Measurements from ENCODE around the gene MAD1L1. TPM values are rescaled to one million over a fixed set of nuclear protein-coding genes. Genes with fewer than 3 reads are reported as not detected.

MAD1L1 gene
- total and polyA plus RNA-seq, 2 of the 8 experiments (the other 6 are each of a cell fraction or from before 2014, with no cell fraction given): 40.4 to 44.6 TPM

- no peak for DNase-seq (ENCODE audit: low read depth in 1 of 2, low spot score in 2 of 2)
- Histone ChIP-seq H3K27me3 (replicated peaks in 1 of 4; ENCODE audit: control insufficient read depth in 3 of 4, extremely low read depth in 1 of 4, insufficient read depth in 3 of 4, low read length in 3 of 4) (no peaks in the 10 kb centered on the region), H2BK12ac (ENCODE audit: low read depth, low read length) (no peak overlapping the region), H2BK120ac (replicated peaks; ENCODE audit: low read depth, low read length) (no peak overlapping the region), H3K9ac (replicated peaks in 1 of 4; ENCODE audit: extremely low read depth in 1 of 4, low read depth in 3 of 4, low read length in 3 of 4) (no peak overlapping the region), H3K23me2 (ENCODE audit: low read depth, low read length) (no peaks in the 10 kb centered on the region), H3K27ac (ENCODE audit: low read depth, low read length) (no peak overlapping the region), H3K18ac (ENCODE audit: extremely low read depth, low read length) (no peak overlapping the region), H3K36me3 (ENCODE audit: control insufficient read depth in 2 of 4, insufficient read depth in 4 of 4, low read length in 3 of 4) (no peaks in the 10 kb centered on the region; a peak in 1 of 8 replicates), H3K4me1 (replicated peaks in 1 of 4; ENCODE audit: control insufficient read depth in 3 of 4, insufficient read depth in 4 of 4, low read length in 3 of 4) (no peaks in the 10 kb centered on the region; a peak in 1 of 7 replicates), H3K4me2 (ENCODE audit: insufficient read depth in 1 of 2, low read depth in 2 of 2, low read length in 2 of 2) (no peak overlapping the region), H4K8ac (ENCODE audit: extremely low read depth, insufficient read depth, low read length) (no peak overlapping the region), H3K4ac (replicated peaks; ENCODE audit: insufficient read length, low read depth, low read length) (no peak overlapping the region), H3K56ac (replicated peaks; ENCODE audit: insufficient read length, low read depth, low read length) (no peak overlapping the region), H2AFZ (ENCODE audit: low read length) (no peak overlapping the region), H3K79me1 (ENCODE audit: low read depth, low read length) (peaks cover 8% of the 10 kb centered on the region), H4K91ac (replicated peaks; ENCODE audit: insufficient read length, low read length) (no peak overlapping the region), H3K79me2 (ENCODE audit: control insufficient read depth in 1 of 2, insufficient read depth in 2 of 2, low read length in 2 of 2) (peaks cover 0 to 4% of the 10 kb centered on the region in 2 experiments; a peak in 1 of 4 replicates), H3K9me3 (ENCODE audit: insufficient read depth in 2 of 2, low read depth in 1 of 2, low read length in 1 of 2) (no peaks in the 10 kb centered on the region), H2BK15ac (ENCODE audit: low read length) (no peak overlapping the region), H2AK5ac (ENCODE audit: low read depth, low read length) (no peak overlapping the region), H2BK20ac (ENCODE audit: low read length) (no peak overlapping the region), H4K20me1 (replicated peaks in 1 of 2; ENCODE audit: control insufficient read depth in 1 of 2, insufficient read depth in 2 of 2, low read length in 2 of 2) (peaks cover 5 to 10% of the 10 kb centered on the region in 2 experiments), H3K4me3 (ENCODE audit: extremely low read depth in 1 of 4, insufficient read depth in 2 of 4, low read depth in 3 of 4, low read length in 4 of 4) (no peak overlapping the region), H3K14ac (ENCODE audit: insufficient read length) (no peak overlapping the region), H3K23ac (ENCODE audit: insufficient read length) (no peak overlapping the region), H4K5ac (ENCODE audit: insufficient read length, low read depth, low read length) (no peak overlapping the region), H2BK5ac (ENCODE audit: low read depth, low read length) (no peak overlapping the region)
- WGBS, 2 experiments (ENCODE audit: extremely low coverage in 1 of 2, insufficient coverage in 1 of 2, insufficient read length in 1 of 2, insufficient replicate concordance in 2 of 2, low coverage in 1 of 2, low lambda C conversion rate in 2 of 2, missing lambda C conversion rate in 1 of 2): 88% methylated on average over 24 of the region's 24 CpGs; no CpG with 5 or more reads in 1 of the 2 experiments
- no peak for FAIRE-seq
- ChIA-PET CTCF (ENCODE audit: partially characterized antibody) (interaction anchor here (1.2 to 2.0 kb wide), 3 partner anchors 14 to 57 kb away, joined by 3 to 5 read pairs (median 5); no protein-coding TSS in a partner anchor), POLR2A (ENCODE audit: partially characterized antibody) (no interaction called here)
- TF ChIP-seq JUN (IDR thresholded peaks at IDR 0.05; ENCODE audit: low read depth, low read length) (no peak), CREB1 (IDR thresholded peaks at IDR 0.05) (no peak), GABPA (IDR thresholded peaks at IDR 0.05; ENCODE audit: borderline replicate concordance, insufficient read depth, low read length) (no peak), CBX5 (IDR thresholded peaks at IDR 0.05; ENCODE audit: low read depth, low read length) (no peak), MAX (IDR thresholded peaks at IDR 0.05) (no peak)
These were observed 80.7 kb downstream of the MAD1L1 start for GRCh38 chr7:2151801-2152612.
